HuH-7.5 (cell line): ENCODE results near the gene CHST5.
"Not testable (repeated sequence)": the region's sequence is repeated elsewhere in the genome, so short reads cannot be mapped to it uniquely, and the experiment has no call there.

Experiments used
- DNase-seq: peaks from one replicate; pipeline ENCODE4 v3.0.0; 2011; ENCODE audit warnings: low spot score

Gene CHST5

DNA sequence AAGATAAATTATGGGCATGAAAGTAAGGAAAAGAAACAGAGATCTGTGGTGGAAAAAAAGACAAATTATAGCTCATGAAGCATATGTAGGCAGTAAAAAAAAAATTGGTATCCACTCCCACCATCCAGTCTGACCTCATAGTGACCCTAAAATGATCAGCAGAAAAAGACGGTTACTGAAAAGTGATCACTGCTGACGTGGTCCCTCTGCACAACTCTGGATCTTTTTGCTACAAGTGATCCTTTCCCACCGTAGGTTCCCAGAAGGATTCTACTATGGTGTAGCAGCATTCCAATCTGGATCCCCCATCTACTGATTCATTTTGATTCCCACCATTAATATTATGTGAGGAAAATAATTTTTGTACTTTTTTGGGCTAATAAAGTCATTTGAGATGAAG is 29.8 kb downstream of the CHST5 start:
- DNase-seq: no peak

DNA sequence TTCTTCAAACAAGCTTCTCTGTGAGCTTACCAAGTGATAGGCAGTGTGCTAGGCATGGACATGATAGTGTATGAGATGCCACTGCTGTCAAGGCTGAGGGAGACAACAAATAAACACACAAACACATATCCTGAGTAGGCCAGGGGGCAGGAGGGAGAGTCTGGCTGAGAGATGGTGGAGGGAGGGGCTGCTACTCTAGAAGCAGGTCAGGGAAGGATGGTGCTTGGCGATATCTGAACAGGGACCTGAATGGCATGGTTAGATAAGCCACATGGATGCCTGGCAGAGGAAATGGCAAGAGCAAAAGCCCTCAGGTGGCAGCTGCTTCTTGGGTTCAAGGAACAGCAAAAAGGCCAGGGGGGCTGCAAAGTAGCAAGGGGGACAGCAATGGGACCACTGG is 32.1 kb downstream of the CHST5 start:
- no peak for DNase-seq

DNA sequence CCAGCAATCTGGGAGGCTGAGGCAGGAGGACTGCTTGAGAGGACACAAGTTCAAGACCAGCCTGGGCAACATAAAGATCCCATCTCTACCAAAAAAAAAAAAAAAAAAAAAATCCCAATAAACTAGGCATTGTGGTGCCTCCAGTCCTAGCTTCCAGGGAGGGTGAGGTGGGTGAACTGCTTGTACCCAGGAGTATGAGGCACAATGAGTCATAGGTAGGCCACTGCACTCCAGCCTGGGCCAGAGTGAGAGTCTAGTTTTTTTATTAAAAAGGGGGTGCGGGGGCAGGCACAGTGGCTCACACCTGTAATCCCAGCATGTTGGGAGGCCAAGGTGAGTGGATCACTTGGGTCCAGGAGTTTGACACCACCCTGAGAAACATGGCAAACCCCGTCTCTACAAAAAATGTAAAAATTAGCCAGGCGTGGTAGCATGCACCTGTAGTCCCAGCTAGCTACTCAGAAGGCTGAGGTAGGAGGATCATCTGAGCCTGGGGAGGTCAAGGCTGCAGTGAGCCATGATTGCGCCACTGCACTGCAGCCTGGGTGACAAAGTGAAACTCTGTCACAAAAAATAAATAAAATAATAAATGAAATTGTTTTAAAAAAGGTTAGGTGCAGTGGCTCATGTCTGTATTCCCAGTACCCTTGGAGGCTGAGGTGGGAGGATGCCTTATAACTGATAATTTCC is 32.8 kb downstream of the CHST5 start:
- DNase-seq: no peak

DNA sequence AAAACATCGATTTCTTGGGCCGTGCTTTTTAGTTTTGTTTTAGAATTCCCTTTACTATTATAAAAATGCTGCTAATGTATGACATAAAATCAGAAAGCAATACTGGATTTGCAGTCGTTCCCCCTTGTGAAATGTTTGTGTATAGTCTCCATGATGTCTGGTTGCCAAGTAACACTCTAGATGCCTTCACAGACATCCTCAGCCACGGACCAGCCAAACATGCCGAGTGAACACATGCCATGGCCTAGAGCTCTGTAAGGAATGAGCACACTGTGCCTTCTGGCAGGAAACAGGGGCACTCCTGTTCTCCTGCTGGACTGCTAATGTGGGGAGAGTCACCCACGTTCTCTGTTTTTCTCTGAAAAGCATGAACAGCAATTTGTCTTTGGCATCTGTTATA is 34.1 kb downstream of the CHST5 start:
- DNase-seq: not testable (repeated sequence)

DNA sequence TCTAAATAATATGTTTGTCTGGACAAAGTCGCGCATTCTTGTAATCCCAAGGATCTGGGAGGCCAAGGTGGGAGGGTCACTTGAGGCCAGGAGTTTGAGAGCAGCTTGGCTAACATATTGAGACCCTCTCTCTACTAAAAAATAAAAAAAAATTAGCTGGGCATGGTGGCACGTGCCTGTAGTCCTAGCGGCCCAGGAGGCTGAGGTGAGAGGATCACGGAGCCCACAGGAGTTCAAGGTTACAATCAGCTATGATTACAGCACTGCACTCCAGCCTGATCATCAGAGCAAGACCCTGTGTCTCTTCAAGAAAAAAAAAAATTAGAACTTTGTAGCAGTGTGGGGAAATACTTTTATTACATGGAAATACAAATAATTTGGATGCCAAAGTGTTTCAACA is 34.5 kb downstream of the CHST5 start:
- no peak for DNase-seq

DNA sequence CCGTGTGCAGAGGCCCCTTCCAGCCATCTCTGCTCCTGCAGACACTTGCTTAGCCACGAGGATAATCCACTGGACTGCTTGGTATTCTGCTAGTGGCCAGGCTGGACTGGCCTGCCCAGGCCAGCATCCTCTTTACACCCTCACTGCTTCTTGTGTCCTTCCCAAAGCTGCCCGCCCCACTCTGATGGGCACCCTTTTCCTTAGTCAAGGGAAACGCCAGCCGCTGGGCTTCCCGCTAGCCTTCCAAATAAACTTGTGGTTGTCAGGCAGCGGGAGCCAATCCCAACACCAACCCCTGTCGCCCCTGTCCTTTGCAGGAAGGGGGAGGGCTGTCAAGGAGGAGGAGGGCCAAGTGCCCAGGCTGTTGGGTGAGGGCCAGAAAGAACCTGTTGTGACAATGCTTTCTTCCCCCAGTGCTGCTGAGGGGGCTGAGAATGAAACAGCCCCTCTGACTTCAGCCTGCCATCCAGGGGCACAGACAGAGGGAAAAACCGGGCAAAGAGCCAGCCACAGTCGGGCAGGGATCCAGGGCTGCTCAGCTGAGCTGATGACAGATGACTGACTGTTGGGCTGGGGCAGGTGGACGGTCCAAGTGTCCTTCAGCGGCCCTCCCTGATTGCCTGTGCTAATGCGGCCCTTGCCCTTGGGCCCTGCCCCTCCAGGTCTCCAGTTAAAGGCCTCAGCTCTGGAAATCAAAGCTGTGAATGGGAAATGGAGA is 37.1 kb downstream of the CHST5 start:
- not testable (repeated sequence) for DNase-seq

DNA sequence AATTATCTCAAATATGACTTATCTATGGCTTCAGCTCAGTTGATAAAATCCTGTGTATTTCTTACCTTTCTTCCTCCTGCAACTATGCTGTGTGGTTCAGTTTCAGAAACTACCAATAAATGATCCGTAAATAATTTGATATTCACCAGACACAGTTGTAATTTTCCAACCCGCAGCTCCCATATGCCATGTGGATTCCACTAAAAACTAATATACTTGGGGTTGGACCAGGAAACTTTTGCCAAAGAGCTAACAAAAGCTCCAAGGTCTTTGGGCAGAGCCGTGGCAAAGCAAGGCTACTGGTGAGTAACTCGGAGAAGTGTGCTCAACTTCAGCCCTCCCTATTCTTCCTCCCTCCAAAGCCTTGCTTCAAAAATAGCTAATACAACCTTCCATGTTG is 38.4 kb downstream of the CHST5 start:
- no peak for DNase-seq

DNA sequence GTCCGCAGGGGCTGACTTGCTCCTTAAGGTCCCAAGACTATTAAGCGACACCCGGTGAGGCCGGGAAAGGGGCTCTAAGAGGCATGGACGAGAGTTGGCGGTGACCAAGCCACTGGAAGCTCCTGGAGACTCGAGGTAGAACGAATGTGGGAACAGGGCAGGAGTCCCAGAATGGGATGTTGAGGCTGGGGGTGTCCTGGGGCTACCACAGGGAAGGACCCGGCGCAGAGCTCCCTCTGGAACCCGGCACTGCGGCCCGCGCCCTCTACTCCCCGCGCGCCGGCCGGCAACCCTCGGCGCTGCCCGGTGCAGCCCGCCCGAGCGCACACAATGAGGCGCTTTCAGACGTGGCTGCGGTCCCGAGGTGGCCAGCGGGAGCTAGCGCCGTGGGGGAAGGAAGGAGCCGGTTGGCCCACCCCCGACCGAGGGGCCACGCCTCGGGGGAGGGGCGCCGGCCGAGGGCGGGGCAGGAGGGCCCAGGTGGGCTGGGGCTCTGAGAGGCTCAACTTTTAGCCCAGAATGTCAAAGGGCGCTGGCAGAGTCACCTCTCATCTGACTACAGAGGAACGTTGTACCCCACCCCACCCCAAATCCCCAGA is 40.7 kb downstream of the CHST5 start, which contains the start of gene CHST6:
Gene CHST6 (minus strand): TSS at position 366 of the 599 bp plus-strand sequence. CDS start 15,613 bp downstream, outside the sequence.
- DNase-seq: peak; percentile 61

DNA sequence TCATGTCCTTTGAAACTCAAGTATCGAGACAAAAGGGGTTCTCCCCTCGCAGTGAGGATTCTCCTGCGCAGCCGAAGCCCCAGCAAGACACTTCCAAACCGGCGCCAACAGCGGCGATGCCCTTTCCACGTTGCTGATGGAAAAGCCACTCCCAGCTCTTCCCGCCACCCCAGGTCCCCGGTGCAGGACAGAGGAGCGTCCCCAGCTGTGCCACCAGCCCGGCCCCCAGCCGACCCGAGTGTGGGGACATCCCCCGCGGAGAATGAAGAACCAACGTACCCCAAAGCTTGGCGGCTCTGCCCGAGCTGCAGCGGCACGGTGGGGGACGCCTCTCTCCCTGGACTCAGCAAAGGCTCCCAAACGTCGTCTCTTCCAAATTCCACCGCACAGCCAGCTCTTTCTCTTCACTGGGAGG is 41.2 kb downstream of the CHST5 start:
- no peak for DNase-seq

DNA sequence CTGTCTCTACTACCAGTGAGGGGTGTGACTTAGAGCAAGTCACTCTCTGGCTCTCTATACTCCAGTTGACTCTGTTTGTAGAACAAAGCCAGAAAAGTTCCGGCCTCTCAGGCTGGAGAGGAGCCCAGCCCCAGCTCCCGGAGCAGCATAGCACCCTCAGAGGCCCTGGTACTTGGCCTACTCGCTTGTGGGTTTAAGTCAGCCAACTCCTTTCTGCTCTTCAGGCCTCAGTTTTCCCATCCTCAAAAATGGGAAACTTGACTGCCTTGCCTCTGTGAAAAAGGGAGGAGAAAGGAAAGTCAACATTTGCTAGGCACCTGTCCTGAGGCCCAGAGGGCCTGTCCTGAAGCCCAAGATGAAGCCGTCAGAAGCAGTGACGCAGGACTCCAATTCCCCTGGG is 41.7 kb downstream of the CHST5 start:
- DNase-seq: no peak

DNA sequence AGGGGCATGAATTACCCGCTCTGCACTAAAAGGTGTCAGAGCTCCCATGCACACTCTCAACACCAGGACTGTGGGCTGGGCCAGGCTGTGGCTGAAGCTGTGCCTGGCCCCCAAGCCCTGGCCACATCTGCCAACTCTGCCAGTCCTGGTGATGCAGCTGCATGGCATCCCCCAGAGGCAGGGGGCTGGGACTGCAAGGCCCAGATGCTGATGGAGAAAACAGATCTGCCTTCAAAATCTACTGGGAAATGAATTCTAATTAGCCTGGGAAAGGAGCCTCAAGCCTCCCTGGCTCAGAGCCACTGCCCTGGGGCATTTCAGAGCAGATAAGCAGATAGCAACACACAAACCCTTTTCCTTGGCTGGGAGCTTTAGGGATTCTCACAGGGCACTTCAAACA is 44.0 kb downstream of the CHST5 start:
- DNase-seq: peak; percentile 46

DNA sequence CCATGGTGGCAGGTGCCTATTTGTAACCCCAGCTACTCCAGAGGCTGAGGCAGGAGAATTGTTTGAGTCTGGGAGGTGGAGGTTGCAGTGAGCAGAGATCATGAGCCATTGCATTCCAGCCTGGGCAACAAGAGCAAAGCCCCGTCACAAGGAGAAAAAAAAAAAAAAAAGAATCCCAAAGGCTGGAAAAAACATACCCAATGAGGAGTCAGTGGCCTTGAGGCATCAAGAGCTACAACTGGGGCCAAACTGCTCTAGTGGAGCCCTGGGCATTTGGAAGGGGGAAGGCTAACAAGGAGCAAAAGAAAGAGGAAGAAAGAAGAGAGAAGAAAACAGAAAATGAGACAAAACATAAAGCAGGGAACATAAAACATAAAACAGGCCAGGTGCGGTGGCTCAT is 47.6 kb downstream of the CHST5 start:
- no peak for DNase-seq

DNA sequence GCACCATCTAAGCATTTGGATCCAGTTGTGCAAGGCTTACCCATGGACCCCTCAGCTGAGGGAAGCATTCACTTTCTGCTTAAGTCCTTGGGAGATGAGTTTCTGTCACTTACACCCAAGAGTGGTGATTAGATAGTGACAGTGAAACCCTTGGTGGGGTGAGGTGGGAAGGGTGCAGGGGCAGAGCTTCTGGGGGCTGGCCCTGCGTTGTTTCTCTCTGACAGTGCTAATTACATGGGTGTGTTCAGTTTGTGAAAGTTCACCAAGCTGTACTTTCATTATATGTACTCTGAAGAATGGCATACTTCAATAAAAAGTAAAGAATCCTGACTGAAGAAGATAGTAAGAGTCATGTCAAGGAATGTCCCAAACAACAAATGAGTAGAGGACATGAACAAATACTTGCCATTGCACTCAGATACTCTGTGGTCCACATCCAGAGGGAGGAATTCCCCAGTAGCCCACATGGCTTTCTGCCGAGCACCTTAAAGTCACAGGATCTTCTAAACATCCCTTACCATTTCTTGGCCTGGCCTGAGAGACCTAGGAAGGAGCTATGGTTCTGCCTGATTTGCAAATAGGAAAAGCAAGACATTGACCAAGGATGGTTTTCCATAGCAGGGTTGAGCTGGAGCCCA is 49.1 kb downstream of the CHST5 start:
- no peak for DNase-seq

DNA sequence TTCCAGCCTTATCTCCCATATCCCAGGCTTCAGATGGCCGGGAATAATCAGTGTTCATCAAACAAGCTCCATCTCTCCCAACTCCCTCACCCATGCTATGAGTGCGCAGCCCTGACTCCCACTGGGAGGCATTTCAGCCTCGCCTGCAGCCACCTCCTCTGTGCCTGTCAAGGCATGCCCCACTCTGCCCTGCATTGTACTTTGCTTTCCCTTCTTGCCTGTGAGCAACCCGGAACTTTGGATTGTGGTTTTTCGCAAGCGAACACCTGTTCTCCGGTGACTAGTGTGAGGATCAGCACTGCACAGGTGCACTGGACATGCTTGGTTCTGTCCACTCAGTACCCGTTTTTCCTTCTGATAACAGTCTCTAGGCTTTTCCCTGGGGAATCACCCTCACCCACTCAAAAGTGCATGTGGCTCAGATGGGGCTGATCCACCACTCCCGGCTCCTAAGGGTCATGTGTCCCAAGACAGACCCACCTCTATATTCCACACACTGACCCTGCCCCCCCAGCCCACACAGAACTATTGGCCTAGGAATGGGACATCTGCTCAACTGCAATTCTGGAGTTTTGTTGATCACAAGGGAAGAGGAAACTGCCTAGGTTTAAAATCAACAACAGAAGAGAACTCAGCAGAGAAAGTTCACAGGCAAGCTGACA is 49.8 kb downstream of the CHST5 start:
- no peak for DNase-seq

DNA sequence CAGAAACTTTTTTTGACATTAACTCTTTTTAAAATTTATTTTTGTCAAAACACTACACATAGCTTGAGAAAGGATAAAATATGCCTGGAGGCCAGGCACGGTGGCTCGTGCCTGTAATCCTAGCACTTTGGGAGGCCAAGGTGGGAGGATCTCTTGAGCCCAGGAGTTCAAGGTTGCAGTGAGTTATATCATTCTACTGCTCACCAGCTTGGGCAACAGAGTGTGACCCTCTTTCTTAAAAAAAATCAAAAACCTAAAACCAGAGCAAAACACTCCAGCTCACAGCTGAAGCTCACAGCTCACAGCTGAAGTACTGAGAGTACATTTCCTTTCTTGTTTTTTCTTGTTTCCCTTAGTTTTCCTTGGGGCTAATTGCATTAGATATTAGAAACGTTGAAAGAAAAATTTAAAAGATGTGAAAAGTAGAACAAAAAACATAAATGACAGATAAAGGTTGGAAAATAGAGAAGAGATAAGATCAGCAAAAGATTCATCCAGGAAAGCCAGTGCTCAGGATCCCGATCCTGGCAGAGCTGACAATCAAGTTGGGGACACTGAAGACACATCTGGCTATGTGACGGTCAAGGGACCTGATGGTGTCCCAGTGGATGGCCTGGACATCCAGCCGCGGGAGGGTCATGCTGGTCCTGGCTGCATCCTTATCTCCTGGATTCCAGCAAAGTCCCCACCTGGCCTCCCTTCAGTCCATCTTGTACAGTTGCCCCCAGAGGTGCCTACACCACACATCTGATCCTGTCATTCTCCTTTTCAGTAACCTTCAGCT is 50.5 kb downstream of the CHST5 start:
- no peak for DNase-seq

DNA sequence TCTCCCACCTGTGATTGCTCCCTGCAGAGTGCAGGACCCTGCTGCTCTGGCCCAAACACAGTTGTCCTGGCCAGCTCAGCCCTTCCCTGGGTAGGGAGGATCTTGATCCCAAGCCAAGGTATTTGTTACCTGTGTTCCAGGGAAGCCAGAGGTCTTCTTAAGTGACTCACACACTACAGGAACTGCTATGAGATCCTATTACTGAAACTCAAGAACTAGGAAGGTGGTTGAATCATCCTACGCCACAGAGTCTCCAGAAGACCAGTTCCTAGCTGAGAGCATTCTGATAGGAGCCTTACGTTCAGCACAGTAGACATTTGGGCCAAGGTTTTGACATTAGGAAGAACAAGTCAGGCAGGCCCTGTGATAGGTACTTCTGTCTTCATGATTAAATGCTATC is 52.7 kb downstream of the CHST5 start:
- no peak for DNase-seq

DNA sequence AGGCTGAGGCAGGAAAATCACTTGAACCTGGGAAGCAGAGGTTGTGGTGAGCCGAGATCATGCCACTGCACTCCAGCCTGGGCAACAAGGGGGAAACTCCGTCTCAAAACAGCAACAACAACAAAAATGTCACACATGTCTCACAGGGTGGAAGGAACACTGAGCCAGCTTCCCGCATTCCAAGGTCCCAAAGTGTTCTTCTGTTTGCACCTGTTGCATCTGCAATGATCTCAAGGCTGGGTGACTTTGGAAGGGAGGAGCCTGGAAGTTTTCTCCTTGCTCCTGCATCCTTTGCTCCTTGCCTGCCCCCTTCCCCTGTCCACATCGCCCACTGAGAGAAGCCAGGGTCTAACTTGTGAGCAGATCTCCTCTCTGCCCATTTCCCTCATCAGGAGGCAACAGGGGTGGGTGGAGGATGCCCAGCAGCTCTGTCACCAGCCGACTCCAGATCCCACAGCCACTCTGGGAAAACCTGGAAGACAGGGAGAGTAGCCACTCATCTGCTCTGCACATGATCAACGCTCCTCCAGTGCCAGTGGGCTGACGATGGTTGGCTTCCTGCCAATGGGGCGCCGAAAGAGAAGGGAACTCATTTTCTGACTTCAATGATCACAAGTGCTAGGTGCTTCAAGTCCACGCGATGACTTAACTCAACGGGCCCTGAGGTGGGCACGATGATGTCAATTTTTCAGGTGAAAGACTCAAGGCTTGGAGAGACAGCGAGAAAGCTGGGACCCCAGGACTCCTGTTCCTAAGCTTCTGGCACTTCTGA is 53.3 kb downstream of the CHST5 start:
- no peak for DNase-seq

DNA sequence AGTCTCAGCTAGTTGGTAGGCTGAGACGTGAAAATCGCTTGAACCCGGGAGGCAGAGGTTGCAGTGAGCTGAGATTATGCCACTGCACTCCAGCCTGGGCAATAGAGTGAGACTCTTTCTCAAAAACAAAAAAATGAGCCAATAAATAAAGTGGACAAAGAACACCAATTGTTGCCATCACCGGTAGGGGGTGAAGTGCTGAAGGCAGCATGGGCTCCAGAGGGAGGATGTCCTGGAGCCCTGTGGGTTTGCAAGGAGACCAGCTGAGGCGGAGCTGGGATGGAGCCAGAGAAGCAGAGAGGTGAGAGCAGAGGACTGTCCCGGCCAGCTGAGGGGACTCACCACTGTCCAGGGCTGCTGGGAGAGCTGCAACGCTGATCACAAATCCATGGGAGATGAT is 54.4 kb downstream of the CHST5 start:
- DNase-seq: peak; percentile 53

DNA sequence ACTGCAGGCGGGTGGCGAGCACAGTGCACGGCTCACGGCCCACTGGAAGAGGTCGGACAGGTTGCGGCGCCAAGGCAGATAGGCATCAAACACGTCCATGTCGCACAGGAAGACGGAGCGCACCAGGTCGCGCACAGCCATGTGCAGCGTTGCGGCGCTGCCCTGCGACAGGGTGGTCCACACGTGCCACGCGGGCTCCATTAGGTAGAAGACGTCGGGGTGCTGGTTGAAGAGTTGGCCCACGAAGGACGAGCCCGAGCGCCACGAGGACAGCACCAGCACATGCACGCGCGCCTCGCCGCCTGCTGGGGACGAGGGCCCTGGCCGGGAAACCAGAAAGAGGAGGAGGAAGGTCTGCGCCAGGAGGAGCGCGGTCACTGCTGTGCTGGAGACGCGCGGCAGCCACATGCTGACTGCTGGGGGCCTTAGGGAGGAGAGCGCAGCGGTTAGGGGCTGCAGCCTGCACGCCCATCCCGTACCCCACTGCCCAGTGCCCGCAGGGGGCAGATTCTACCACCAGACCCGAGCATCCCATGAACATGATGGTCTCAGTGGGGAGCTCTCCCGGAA is 56.4 kb downstream of the CHST5 start:
- DNase-seq: no peak
